Peyer's patch (tissue), 4 donors: ENCODE results near the gene GRIK3. TPM values are rescaled to one million over a fixed set of nuclear protein-coding genes. Genes with fewer than 3 reads are reported as not detected.

Experiments
- DNase-seq, 3 donors: peaks; one replicate each; pipeline ENCODE4 v3.0.0-alpha.2; 2017 to 2019
- H3K27ac ChIP-seq, 4 donors: fragments of 200-600 bp; sonication (generic); one replicate each; pipeline ENCODE4 v1.5.1; 2016 to 2019
- H3K27me3 ChIP-seq, 2 donors: fragments of 200-600 bp; sonication (generic); one replicate each; pipeline ENCODE4 v1.5.1; 2019
- H3K36me3 ChIP-seq, 3 donors: fragments of 200-600 bp; sonication (generic); one replicate each; pipeline ENCODE4 v1.5.1; 2016 to 2019
- H3K4me1 ChIP-seq, 4 donors: fragments of 200-600 bp; sonication (generic); one replicate each; pipeline ENCODE4 v1.5.1; 2016 to 2019
- H3K4me3 ChIP-seq, 4 donors: fragments of 200-600 bp; sonication (generic); 1 replicate in 3 of 4; 2 replicates in 1 of 4; pipeline ENCODE4 v1.5.1; 2016 to 2019; ENCODE audit warnings: mild to moderate bottlenecking in 1 of 4
- H3K9me3 ChIP-seq, 4 donors: fragments of 200-600 bp; sonication (generic); one replicate each; pipeline ENCODE4 v1.5.1; 2016 to 2019; ENCODE audit warnings: mild to moderate bottlenecking in 1 of 4
- CTCF ChIP-seq, 6 experiments: fragments of 450-650 bp in 4 of 6; fragments of 200-600 bp in 2 of 6; sonication (generic) in 1 of 6; IDR thresholded peaks; one replicate each; pipeline ENCODE4 v1.5.1; 2017 to 2019; ENCODE audit warnings: antibody characterized with exemption in 6 of 6, mild to moderate bottlenecking in 3 of 6, moderate library complexity in 1 of 6
- POLR2A ChIP-seq, 2 donors: fragments of 450-650 bp; IDR thresholded peaks; one replicate each; pipeline ENCODE4 v1.5.1; 2017; ENCODE audit warnings: antibody characterized with exemption in 2 of 2, mild to moderate bottlenecking in 2 of 2, moderate library complexity in 2 of 2
- total RNA-seq, 4 donors: library from RNA; depleted of rRNA; stranded (reverse); fragments of >200 nt; gene quantifications; one replicate each; pipeline ENCODE4 v1.1.0, GENCODE V29; 2016

Gene GRIK3
- total RNA-seq, 4 donors from 2014 or later = 0.18 to 0.83 (median 0.62) TPM

- no peaks in the 10 kb centered on the region for H3K36me3 ChIP-seq
- H3K27me3 ChIP-seq = no peaks in the 10 kb centered on the region
- TF ChIP-seq CTCF (IDR thresholded peaks at IDR 0.05) (no peak), POLR2A (IDR thresholded peaks at IDR 0.05) (no peak)
- no peaks in the 10 kb centered on the region for H3K4me1 ChIP-seq
- H3K4me3 ChIP-seq = no peak overlapping the region
- no peak overlapping the region for H3K27ac ChIP-seq
- no peak for DNase-seq
- H3K9me3 ChIP-seq = no peaks in the 10 kb centered on the region
Measured at GRCh38 chr1:36894824-36895223, 139.5 kb downstream of the GRIK3 start.

- DNase-seq = no peak
- H3K27me3 ChIP-seq = no peaks in the 10 kb centered on the region
- no peaks in the 10 kb centered on the region for H3K36me3 ChIP-seq
- H3K4me3 ChIP-seq = no peak overlapping the region
- no peaks in the 10 kb centered on the region for H3K9me3 ChIP-seq
- TF ChIP-seq POLR2A (IDR thresholded peaks at IDR 0.05) = no peak
- TF ChIP-seq CTCF (IDR thresholded peaks at IDR 0.05) = no peak
- H3K4me1 ChIP-seq = no peaks in the 10 kb centered on the region
- no peak overlapping the region for H3K27ac ChIP-seq
Measured at GRCh38 chr1:36890776-36891175, 143.5 kb downstream of the GRIK3 start.

- no peak for DNase-seq
- H3K36me3 ChIP-seq = no peaks in the 10 kb centered on the region
- no peaks in the 10 kb centered on the region for H3K9me3 ChIP-seq
- TF ChIP-seq POLR2A (IDR thresholded peaks at IDR 0.05) (no peak), CTCF (IDR thresholded peaks at IDR 0.05) (no peak)
- no peaks in the 10 kb centered on the region for H3K4me1 ChIP-seq
- no peaks in the 10 kb centered on the region for H3K27me3 ChIP-seq
- H3K4me3 ChIP-seq = no peak overlapping the region
- no peak overlapping the region for H3K27ac ChIP-seq
Measured at GRCh38 chr1:36889478-36890226, 144.7 kb downstream of the GRIK3 start.

- Histone ChIP-seq H3K4me1 (no peaks in the 10 kb centered on the region), H3K36me3 (no peaks in the 10 kb centered on the region), H3K27me3 (no peaks in the 10 kb centered on the region), H3K4me3 (no peak overlapping the region), H3K27ac (no peak overlapping the region), H3K9me3 (no peaks in the 10 kb centered on the region)
- no peak for TF ChIP-seq POLR2A (IDR thresholded peaks at IDR 0.05)
- TF ChIP-seq CTCF (IDR thresholded peaks at IDR 0.05) = no peak
- DNase-seq = no peak
Measured at GRCh38 chr1:36888811-36889477, 145.4 kb downstream of the GRIK3 start.

GRCh38 chr1:36885540-36886357 lies 148.6 kb downstream of the GRIK3 start:
- Histone ChIP-seq H3K9me3 (no peaks in the 10 kb centered on the region), H3K27me3 (no peaks in the 10 kb centered on the region), H3K36me3 (no peaks in the 10 kb centered on the region), H3K4me1 (no peaks in the 10 kb centered on the region), H3K27ac (no peak overlapping the region), H3K4me3 (no peak overlapping the region)
- no peak for DNase-seq
- TF ChIP-seq POLR2A (IDR thresholded peaks at IDR 0.05) (no peak), CTCF (IDR thresholded peaks at IDR 0.05) (no peak)
